HepG2 (cell line): ENCODE measurements around the gene PPHLN1. TPM values are rescaled to one million over a fixed set of nuclear protein-coding genes. Genes with fewer than 3 reads are reported as not detected.

Experiments used
- ATAC-seq: fragments of 200-7000 bp; cut with Tn5 transposase; 3 replicates; pipeline ENCODE4 v1.9.1; 2020; ENCODE audit warnings: mild to moderate bottlenecking, moderate library complexity
- BruUV-seq: library from RNA; stranded (reverse); fragments of 400-500 nt; replicated peaks from 2 replicates; lab custom pipeline; 2021; lab: Mats Ljungman, UMichigan
- CTCF ChIA-PET: fragments of 300-600 bp; formaldehyde crosslinking; extraction: SDS; loops from one replicate; lab custom pipeline; 2021; ENCODE audit warnings: low total read pairs, inconsistent platforms, low intra/inter-chr PET ratio; lab: Yijun Ruan, JAX
- POLR2A ChIA-PET: fragments of 350-600 bp; sonication (Branson Sonifier 250); formaldehyde crosslinking; loops from one replicate; lab custom pipeline; 2020; ENCODE audit warnings: antibody characterized with exemption, inconsistent platforms; lab: Yijun Ruan, JAX
- DNase-seq: peaks from one replicate; pipeline ENCODE4 v3.0.0-alpha.2; 2015; ENCODE audit warnings: low spot score
- FAIRE-seq: peaks from 3 replicates; lab custom pipeline; 2011; peaks lifted over from hg19 to GRCh38; lab: Jason Lieb, UNC
- H2AFZ ChIP-seq: one replicate; pipeline ENCODE4 v1.6.1; 2011; ENCODE audit warnings: low read length, inconsistent platforms
- H3K27ac ChIP-seq: fragments of 300-600 bp; 3 replicates; pipeline ENCODE4 v1.8.0; 2011; ENCODE audit warnings: mixed run types, mild to moderate bottlenecking, mixed read lengths, low read length, inconsistent platforms; ENCODE audit not compliant: insufficient read depth; ENCODE audit errors: extremely low read length
- H3K27me3 ChIP-seq, 2 experiments: fragments of 200-600 bp in 1 of 2; 2 replicates in 1 of 2; 3 replicates in 1 of 2; pipeline versions ENCODE4 v1.6.0 to v1.8.0; 2011; ENCODE audit warnings: low read length in 2 of 2, mild to moderate bottlenecking in 2 of 2, moderate library complexity in 2 of 2, inconsistent platforms in 1 of 2; ENCODE audit not compliant: insufficient read depth in 2 of 2, control insufficient read depth in 1 of 2
- H3K36me3 ChIP-seq, 2 experiments: fragments of 200-600 bp in 1 of 2; replicated peaks in 1 of 2; 2 replicates in 1 of 2; 3 replicates in 1 of 2; pipeline versions ENCODE4 v1.5.1 to v1.8.0; 2011; ENCODE audit warnings: low read length in 2 of 2, inconsistent platforms in 1 of 2; ENCODE audit not compliant: insufficient read depth in 2 of 2, control insufficient read depth in 1 of 2
- H3K4me1 ChIP-seq: 2 replicates; pipeline ENCODE4 v1.5.1; 2012; ENCODE audit warnings: low read length, inconsistent platforms; ENCODE audit not compliant: insufficient read depth
- H3K4me2 ChIP-seq: 2 replicates; pipeline ENCODE4 v1.6.0; 2011; ENCODE audit warnings: low read depth, low read length, inconsistent platforms
- H3K4me3 ChIP-seq, 3 experiments: fragments of 200-600 bp in 1 of 3; sonication (generic), shearing (Covaris generic) in 1 of 3; replicated peaks in 1 of 3; 2 replicates each; pipeline ENCODE4 v1.5.1; 2011 to 2016; ENCODE audit warnings: low read length in 3 of 3, inconsistent platforms in 2 of 3, low read depth in 2 of 3, mild to moderate bottlenecking in 2 of 3, control low read depth in 1 of 3, mixed read lengths in 1 of 3; ENCODE audit not compliant: insufficient read depth in 1 of 3
- H3K79me2 ChIP-seq: one replicate; pipeline ENCODE4 v1.6.1; 2011; ENCODE audit warnings: low read length, inconsistent platforms; ENCODE audit not compliant: insufficient read depth
- H3K9ac ChIP-seq: 2 replicates; pipeline ENCODE4 v1.6.0; 2011; ENCODE audit warnings: mild to moderate bottlenecking, low read depth, low read length, inconsistent platforms; ENCODE audit not compliant: insufficient read depth
- H3K9me3 ChIP-seq: 2 replicates; pipeline ENCODE4 v1.5.1; 2012; ENCODE audit warnings: mild to moderate bottlenecking, low read length
- H4K20me1 ChIP-seq: 2 replicates; pipeline ENCODE4 v1.6.0; 2011; ENCODE audit warnings: inconsistent platforms, mild to moderate bottlenecking, low read length, moderate library complexity; ENCODE audit not compliant: insufficient read depth
- FOXK1 ChIP-seq: sonication (generic); formaldehyde crosslinking; IDR thresholded peaks from 2 replicates; pipeline ENCODE4 v1.4.0; 2020; ENCODE audit warnings: low read depth, missing genetic modification reagents, borderline replicate concordance
- GABPA ChIP-seq, 2 experiments: IDR thresholded peaks; 2 replicates each; pipeline ENCODE4 v1.6.1; 2011 to 2016; ENCODE audit warnings: low read depth in 2 of 2, low read length in 1 of 2, missing biosample characterization in 1 of 2, missing genetic modification characterization in 1 of 2
- GLMP ChIP-seq: sonication (generic); formaldehyde crosslinking; IDR thresholded peaks from 2 replicates; pipeline ENCODE4 v1.9.0; 2021; ENCODE audit warnings: missing genetic modification reagents, mild to moderate bottlenecking, borderline replicate concordance
- JDP2 ChIP-seq: sonication (generic); formaldehyde crosslinking; IDR thresholded peaks from 2 replicates; pipeline ENCODE4 v1.8.1; 2022; ENCODE audit warnings: missing genetic modification reagents, borderline replicate concordance
- KAT7 ChIP-seq: IDR thresholded peaks from 2 replicates; pipeline ENCODE4 v1.6.1; 2018; ENCODE audit warnings: borderline replicate concordance, missing compliant biosample characterization
- KLF15 ChIP-seq: sonication (generic); formaldehyde crosslinking; IDR thresholded peaks from 2 replicates; pipeline ENCODE4 v1.8.1; 2023; ENCODE audit warnings: borderline replicate concordance, mild to moderate bottlenecking, inconsistent platforms, missing genetic modification reagents, mixed read lengths
- NFRKB ChIP-seq: fragments of 450-650 bp; IDR thresholded peaks from 2 replicates; pipeline ENCODE4 v1.6.1; 2017
- POLR2G ChIP-seq: fragments of 200-400 bp; formaldehyde crosslinking; IDR thresholded peaks from 2 replicates; pipeline ENCODE4 v1.6.1; 2018; ENCODE audit warnings: mild to moderate bottlenecking, low read depth, low read length, moderate library complexity
- SMARCC2 ChIP-seq: fragments of 450-650 bp; IDR thresholded peaks from 2 replicates; pipeline ENCODE4 v1.6.1; 2017; ENCODE audit warnings: antibody characterized with exemption, mild to moderate bottlenecking
- SRF ChIP-seq: IDR thresholded peaks from 2 replicates; pipeline ENCODE4 v1.6.1; 2011; ENCODE audit warnings: mild to moderate bottlenecking, low read depth, low read length, moderate library complexity
- ZMAT3 ChIP-seq: sonication (generic); formaldehyde crosslinking; conservative IDR thresholded peaks from 2 replicates; pipeline ENCODE4 v1.7.0; 2021; ENCODE audit warnings: missing genetic modification reagents
- ZNF136 ChIP-seq: sonication (generic); formaldehyde crosslinking; IDR thresholded peaks from 2 replicates; pipeline ENCODE4 v1.8.1; 2022; ENCODE audit warnings: low read depth, mild to moderate bottlenecking, moderate library complexity, missing genetic modification reagents
- ZNF142 ChIP-seq: sonication (generic); formaldehyde crosslinking; IDR thresholded peaks from 2 replicates; pipeline ENCODE4 v1.4.0; 2020; ENCODE audit warnings: missing genetic modification reagents
- ZNF761 ChIP-seq: sonication (generic); formaldehyde crosslinking; conservative IDR thresholded peaks from 2 replicates; pipeline ENCODE4 v1.4.0; 2020; ENCODE audit warnings: mild to moderate bottlenecking, missing genetic modification reagents
- ZNF878 ChIP-seq: sonication (generic); formaldehyde crosslinking; IDR thresholded peaks from 2 replicates; pipeline ENCODE4 v1.8.1; 2023; ENCODE audit warnings: mild to moderate bottlenecking, missing genetic modification reagents, moderate library complexity
- WGBS: methylation state at CpG from one replicate; pipeline ENCODE4 v1.1.6; 2017; ENCODE audit warnings: low lambda C conversion rate; 5-methylcytosine and 5-hydroxymethylcytosine counted together
- in situ Hi-C: cut with HindIII; loops from 2 replicates; pipeline ENCODE4 v1.10.0; 2017; ENCODE audit warnings: low pct_unique_long_range_greater_than_20kb; ENCODE audit not compliant: extremely low pct_ligation_motif_present
- intact Hi-C: fragments of 100-400 bp; cut with micrococcal nuclease; formaldehyde crosslinking; loops from one replicate; pipeline ENCODE4 v1.10.0; 2022; ENCODE audit not compliant: unreplicated experiment
- polyA plus RNA-seq, 8 experiments: library from polyadenylated mRNA; depleted of rRNA in 3 of 8; stranded (reverse) in 7 of 8; unstranded in 1 of 8; fragments of >200 nt; fragmentation: Illumina TruSeq in 4 of 8; extraction: Trizol in 4 of 8; gene quantifications; 2 replicates each; pipeline versions ENCODE4 v1.2.1 to v1.2.3, GENCODE V29; 2011 to 2016; ENCODE audit warnings: low read depth in 4 of 8, missing spikeins in 1 of 8, mixed read lengths in 1 of 8; ENCODE audit not compliant: insufficient read depth in 1 of 8
- total RNA-seq, 5 experiments: library from RNA; depleted of rRNA; stranded (reverse); fragments of >200 nt; fragmentation: Illumina TruSeq; extraction: Trizol; gene quantifications; 2 replicates each; pipeline ENCODE4 v1.2.3, GENCODE V29; 2016; ENCODE audit warnings: low read depth in 1 of 5
- TF ChIP-seq, protein P1 (sequence below), 2 experiments: fragments of 450-650 bp in 1 of 2; sonication (generic) in 1 of 2; formaldehyde crosslinking; IDR thresholded peaks; 2 replicates each; pipeline versions ENCODE4 v1.5.0 to v1.8.0; 2020 to 2022; ENCODE audit warnings: mild to moderate bottlenecking in 1 of 2, missing genetic modification reagents in 1 of 2
- TF ChIP-seq, protein P2 (sequence below): sonication (generic); formaldehyde crosslinking; IDR thresholded peaks from 2 replicates; pipeline ENCODE4 v1.5.0; 2020; ENCODE audit warnings: mild to moderate bottlenecking, missing genetic modification reagents

PPHLN1 gene
- total and polyA plus RNA-seq, 2 of the 13 experiments (the other 11 are each of a cell fraction or from before 2014, with no cell fraction given): 43.4 to 66.0 TPM

GRCh38 chr12:42370013-42370412 lies 44.0 kb downstream of the PPHLN1 start:
- no peak overlapping the region for H3K4me3 ChIP-seq
- no peak overlapping the region for H3K9ac ChIP-seq
- FAIRE-seq (no peak), ATAC-seq (no peak), DNase-seq (no peak)
- no peak overlapping the region for H3K27ac ChIP-seq
- H3K27me3 ChIP-seq: no peaks in the 10 kb centered on the region
- no peak overlapping the region for H2AFZ ChIP-seq
- BruUV-seq: no TSS peak
- peaks cover 6% of the 10 kb centered on the region for H3K79me2 ChIP-seq
- ChIA-PET POLR2A (no interaction called here), CTCF (no interaction called here)
- WGBS: 89% methylated on average over 4 of the region's 4 CpGs
- H3K4me2 ChIP-seq: no peak overlapping the region
- H3K4me1 ChIP-seq: no peaks in the 10 kb centered on the region
- in situ Hi-C loops: no loop called here
- no peaks in the 10 kb centered on the region; a peak in 1 of 5 replicates for H3K36me3 ChIP-seq
- H4K20me1 ChIP-seq: peaks cover 12% of the 10 kb centered on the region
- no peaks in the 10 kb centered on the region for H3K9me3 ChIP-seq
- no peak for TF ChIP-seq ZMAT3
- TF ChIP-seq NFRKB: no peak
- TF ChIP-seq GLMP (CRISPR knock-in tag): no peak
- no peak for TF ChIP-seq SRF
- TF ChIP-seq, protein P1, sequence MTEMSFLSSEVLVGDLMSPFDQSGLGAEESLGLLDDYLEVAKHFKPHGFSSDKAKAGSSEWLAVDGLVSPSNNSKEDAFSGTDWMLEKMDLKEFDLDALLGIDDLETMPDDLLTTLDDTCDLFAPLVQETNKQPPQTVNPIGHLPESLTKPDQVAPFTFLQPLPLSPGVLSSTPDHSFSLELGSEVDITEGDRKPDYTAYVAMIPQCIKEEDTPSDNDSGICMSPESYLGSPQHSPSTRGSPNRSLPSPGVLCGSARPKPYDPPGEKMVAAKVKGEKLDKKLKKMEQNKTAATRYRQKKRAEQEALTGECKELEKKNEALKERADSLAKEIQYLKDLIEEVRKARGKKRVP (CRISPR knock-in tag; IDR thresholded peaks at IDR 0.05): no peak
- TF ChIP-seq ZNF136 (CRISPR knock-in tag): no peak
- no peak for TF ChIP-seq ZNF761
- TF ChIP-seq ZNF142 (CRISPR knock-in tag): no peak
- no peak for TF ChIP-seq KAT7 (CRISPR knock-in tag)
- TF ChIP-seq POLR2G: no peak
- TF ChIP-seq ZNF878 (CRISPR knock-in tag): no peak
- no peak for TF ChIP-seq GABPA (IDR thresholded peaks at IDR 0.05; ENCODE audit: low read depth, low read length)
- no peak for TF ChIP-seq GABPA (CRISPR knock-in tag; IDR thresholded peaks at IDR 0.05; ENCODE audit: low read depth)
- TF ChIP-seq JDP2 (CRISPR knock-in tag): no peak
- TF ChIP-seq, protein P2, sequence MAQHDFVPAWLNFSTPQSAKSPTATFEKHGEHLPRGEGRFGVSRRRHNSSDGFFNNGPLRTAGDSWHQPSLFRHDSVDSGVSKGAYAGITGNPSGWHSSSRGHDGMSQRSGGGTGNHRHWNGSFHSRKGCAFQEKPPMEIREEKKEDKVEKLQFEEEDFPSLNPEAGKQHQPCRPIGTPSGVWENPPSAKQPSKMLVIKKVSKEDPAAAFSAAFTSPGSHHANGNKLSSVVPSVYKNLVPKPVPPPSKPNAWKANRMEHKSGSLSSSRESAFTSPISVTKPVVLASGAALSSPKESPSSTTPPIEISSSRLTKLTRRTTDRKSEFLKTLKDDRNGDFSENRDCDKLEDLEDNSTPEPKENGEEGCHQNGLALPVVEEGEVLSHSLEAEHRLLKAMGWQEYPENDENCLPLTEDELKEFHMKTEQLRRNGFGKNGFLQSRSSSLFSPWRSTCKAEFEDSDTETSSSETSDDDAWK (CRISPR knock-in tag): no peak
- no peak for TF ChIP-seq FOXK1
- TF ChIP-seq SMARCC2: no peak
- TF ChIP-seq KLF15 (CRISPR knock-in tag): no peak
- intact Hi-C loops: loop anchor here (5.0 kb wide), 2 partner anchors 1093 to 1108 kb away; no protein-coding TSS in a partner anchor
